HCT116 (cell line): Measurements from ENCODE around the gene FMNL1. TPM values are rescaled to one million over a fixed set of nuclear protein-coding genes. Genes with fewer than 3 reads are reported as not detected.

Experiments
- ATAC-seq: fragments of 200-7000 bp; cut with Tn5 transposase; 2 replicates; pipeline ENCODE4 v1.9.1; 2020; ENCODE audit warnings: mild to moderate bottlenecking, moderate library complexity
- BruUV-seq: library from RNA; stranded (reverse); fragments of 400-500 nt; replicated peaks from 2 replicates; lab custom pipeline; 2021; lab: Mats Ljungman, UMichigan
- CTCF ChIA-PET: fragments of 300-600 bp; sonication (Branson Sonifier 250); formaldehyde crosslinking; loops from one replicate; lab custom pipeline; 2021; ENCODE audit warnings: antibody characterized with exemption; lab: Charles Lee
- POLR2A ChIA-PET: fragments of 300-600, 350-600 bp; sonication (Branson Sonifier 250); formaldehyde crosslinking; loops from one replicate; lab custom pipeline; 2021; ENCODE audit warnings: antibody characterized with exemption; lab: Charles Lee
- RAD21 ChIA-PET, 2 experiments: fragments of 300-600 bp; sonication (Branson Sonifier 250); formaldehyde crosslinking; loops; one replicate each; lab custom pipeline; 2023; ENCODE audit warnings: low total read pairs in 2 of 2; ENCODE audit not compliant: uncharacterized antibody in 2 of 2, unreplicated experiment in 2 of 2, low non-redundant PET in 1 of 2; lab: Charles Lee
- DNase-seq: peaks from one replicate; pipeline ENCODE4 v3.0.0-alpha.2; 2010; ENCODE audit warnings: low read depth, low spot score
- H2AFZ ChIP-seq: fragments of 200-600 bp; shearing (Covaris generic), sonication (generic); 2 replicates; pipeline ENCODE4 v1.6.1; 2017; ENCODE audit warnings: low read depth, mixed run types, mixed read lengths, antibody characterized with exemption, low read length; ENCODE audit not compliant: poor library complexity, severe bottlenecking
- H3K27ac ChIP-seq: 2 replicates; pipeline ENCODE4 v1.5.1; 2012; ENCODE audit warnings: low read depth, low read length
- H3K27me3 ChIP-seq: fragments of 200-600 bp; sonication (generic); 2 replicates; pipeline ENCODE4 v1.6.1; 2016; ENCODE audit warnings: mixed run types, low read length, mixed read lengths; ENCODE audit not compliant: insufficient read depth
- H3K36me3 ChIP-seq, 2 experiments: fragments of 200-500 bp in 1 of 2; fragments of 200-600 bp in 1 of 2; sonication (Bioruptor generic) in 1 of 2; sonication (generic) in 1 of 2; 2 replicates each; pipeline versions ENCODE4 v1.5.1 to v1.6.1; 2014 to 2016; ENCODE audit warnings: low read length in 2 of 2, inconsistent platforms in 1 of 2, mixed read lengths in 1 of 2, mixed run types in 1 of 2; ENCODE audit not compliant: insufficient read depth in 2 of 2, control insufficient read depth in 1 of 2
- H3K4me1 ChIP-seq, 2 experiments: fragments of 200-600 bp in 1 of 2; sonication (generic) in 1 of 2; 2 replicates each; pipeline versions ENCODE4 v1.5.1 to v1.6.1; 2012 to 2017; ENCODE audit warnings: low read length in 2 of 2, inconsistent platforms in 1 of 2, mild to moderate bottlenecking in 1 of 2, mixed read lengths in 1 of 2, mixed run types in 1 of 2, moderate library complexity in 1 of 2; ENCODE audit not compliant: insufficient read depth in 2 of 2, control insufficient read depth in 1 of 2
- H3K4me2 ChIP-seq: fragments of 200-600 bp; sonication (generic); 2 replicates; pipeline ENCODE4 v1.6.1; 2017; ENCODE audit warnings: mixed run types, low read length, mixed read lengths
- H3K4me3 ChIP-seq, 2 experiments: fragments of 200-600 bp in 1 of 2; sonication (generic) in 1 of 2; replicated peaks in 1 of 2; 2 replicates each; pipeline ENCODE4 v1.5.1; 2011 to 2016; ENCODE audit warnings: low read length in 2 of 2, control low read depth in 1 of 2, low read depth in 1 of 2, mild to moderate bottlenecking in 1 of 2, mixed read lengths in 1 of 2, mixed run types in 1 of 2
- H3K79me2 ChIP-seq: fragments of 200-600 bp; sonication (generic); 2 replicates; pipeline ENCODE4 v1.6.1; 2017; ENCODE audit warnings: mild to moderate bottlenecking, mixed run types, low read length, moderate library complexity, mixed read lengths; ENCODE audit not compliant: insufficient read depth
- H3K9ac ChIP-seq: fragments of 200-600 bp; sonication (generic); 2 replicates; pipeline ENCODE4 v1.6.1; 2016; ENCODE audit warnings: low read length, mixed read lengths
- H3K9me2 ChIP-seq: fragments of 200-600 bp; sonication (generic), shearing (Covaris generic); 2 replicates; pipeline ENCODE4 v1.6.1; 2017; ENCODE audit warnings: mixed run types, mild to moderate bottlenecking, moderate library complexity; ENCODE audit not compliant: insufficient read depth
- H3K9me3 ChIP-seq, 2 experiments: fragments of 200-500 bp in 1 of 2; fragments of 200-600 bp in 1 of 2; sonication (Bioruptor generic) in 1 of 2; sonication (generic) in 1 of 2; 2 replicates each; pipeline ENCODE4 v1.6.1; 2014 to 2017; ENCODE audit warnings: low read length in 2 of 2, mixed read lengths in 2 of 2, inconsistent platforms in 1 of 2, low read depth in 1 of 2, mild to moderate bottlenecking in 1 of 2, mixed run types in 1 of 2, moderate library complexity in 1 of 2; ENCODE audit not compliant: control insufficient read depth in 1 of 2, insufficient read depth in 1 of 2
- H4K20me1 ChIP-seq: fragments of 200-600 bp; sonication (generic), shearing (Covaris generic); 2 replicates; pipeline ENCODE4 v1.6.1; 2017; ENCODE audit warnings: mixed run types, mild to moderate bottlenecking, moderate library complexity; ENCODE audit not compliant: insufficient read depth
- CBX3 ChIP-seq: IDR thresholded peaks from 2 replicates; pipeline ENCODE4 v1.6.1; 2012; ENCODE audit warnings: low read depth
- CEBPB ChIP-seq: IDR thresholded peaks from 2 replicates; pipeline ENCODE4 v1.6.1; 2012; ENCODE audit warnings: low read depth
- ELF1 ChIP-seq: IDR thresholded peaks from 2 replicates; pipeline ENCODE4 v1.6.1; 2012; ENCODE audit warnings: low read depth, borderline replicate concordance
- EZH2phosphoT487 ChIP-seq: fragments of 200-600 bp; IDR thresholded peaks from 2 replicates; pipeline ENCODE4 v1.6.1; 2018; ENCODE audit warnings: antibody characterized with exemption, borderline replicate concordance
- FOSL1 ChIP-seq: IDR thresholded peaks from 2 replicates; pipeline ENCODE4 v1.6.1; 2012; ENCODE audit warnings: low read depth
- JUND ChIP-seq: IDR thresholded peaks from 2 replicates; pipeline ENCODE4 v1.6.1; 2012
- POLR2A ChIP-seq: IDR thresholded peaks from 2 replicates; pipeline ENCODE4 v1.7.0; 2011; ENCODE audit warnings: borderline replicate concordance; ENCODE audit not compliant: insufficient read depth, insufficient read length; ENCODE audit errors: extremely low read depth
- TCF7L2 ChIP-seq: IDR thresholded peaks from 2 replicates; pipeline ENCODE4 v1.7.0; 2011; ENCODE audit warnings: borderline replicate concordance, inconsistent platforms; ENCODE audit not compliant: insufficient read depth, insufficient read length; ENCODE audit errors: extremely low read depth
- intact Hi-C: fragments of 100-400 bp; cut with micrococcal nuclease; formaldehyde crosslinking; loops from 2 replicates; pipeline ENCODE4 v1.10.0; 2022
- total RNA-seq: library from RNA; stranded (reverse); gene quantifications from one replicate; pipeline ENCODE4 v1.2.1, GENCODE V29; 2021; ENCODE audit not compliant: unreplicated experiment
- TF ChIP-seq, protein P1 (sequence below): IDR thresholded peaks from 2 replicates; pipeline ENCODE4 v1.6.1; 2012; ENCODE audit warnings: low read depth
- TF ChIP-seq, protein P2 (sequence below): IDR thresholded peaks from 2 replicates; pipeline ENCODE4 v1.6.1; 2012

The FMNL1 gene
- total RNA-seq, 1 experiment from 2014 or later: 8.2 TPM

DNA sequence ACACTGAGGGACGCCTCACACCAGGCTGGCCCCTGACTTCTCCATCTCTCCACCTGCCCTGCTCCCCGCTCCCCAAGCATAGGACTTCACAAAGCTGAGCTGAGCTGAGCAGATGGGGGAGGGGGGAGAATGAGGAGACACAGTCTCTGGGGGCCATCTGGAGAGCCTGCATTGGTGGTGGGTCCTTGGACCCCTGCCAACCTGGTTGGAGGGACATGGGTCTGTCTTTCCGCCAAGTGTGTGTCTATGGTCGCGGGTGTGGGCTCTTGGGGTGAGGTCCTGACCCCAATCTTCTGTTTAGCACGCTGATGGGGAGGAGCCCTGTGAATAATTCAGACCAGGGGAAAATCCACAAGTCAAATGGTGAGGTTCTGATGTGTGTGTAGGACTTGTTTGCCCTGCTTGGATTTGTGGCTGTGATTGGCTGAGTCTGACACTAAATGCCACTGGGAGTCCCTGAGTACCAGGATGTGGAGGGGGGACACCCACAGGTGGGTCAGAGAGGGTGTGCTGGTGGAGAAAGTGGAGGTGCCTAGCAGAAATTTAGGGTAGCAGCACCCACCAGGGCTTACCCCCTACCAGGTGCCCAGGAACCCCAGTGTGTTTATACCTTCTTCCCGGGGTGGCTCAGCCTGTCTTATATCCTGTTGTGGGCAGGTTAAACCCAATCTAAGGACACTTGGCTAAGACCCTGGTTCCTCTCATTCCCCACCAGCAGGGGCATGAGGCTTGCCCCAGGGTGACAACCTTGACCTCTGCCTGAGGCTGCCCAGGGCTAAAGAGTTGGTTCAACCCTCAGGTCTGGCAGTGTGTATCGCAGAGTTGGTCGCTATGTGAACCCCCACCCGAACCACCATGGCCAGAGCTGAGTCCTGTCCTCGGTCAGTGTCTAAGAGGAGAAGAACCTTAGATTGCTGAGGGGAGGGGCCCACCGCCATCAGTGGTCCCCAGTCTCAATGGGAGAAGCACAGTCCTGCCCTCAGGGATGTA lies 2.1 kb downstream of the FMNL1 start:
- no peaks in the 10 kb centered on the region for H3K27me3 ChIP-seq
- H3K9me2 ChIP-seq: no peaks in the 10 kb centered on the region
- H3K79me2 ChIP-seq: no peaks in the 10 kb centered on the region
- no peaks in the 10 kb centered on the region for H3K9me3 ChIP-seq
- no peak overlapping the region for H3K9ac ChIP-seq
- RAD21 ChIA-PET: no interaction called here
- no peaks in the 10 kb centered on the region for H3K36me3 ChIP-seq
- ATAC-seq (no peak), DNase-seq (no peak)
- H3K27ac ChIP-seq: no peak overlapping the region
- H4K20me1 ChIP-seq: no peaks in the 10 kb centered on the region
- no peak overlapping the region for H3K4me3 ChIP-seq
- BruUV-seq: no TSS peak
- 0 out of 2 replicates have a peak overlapping the region, but pooled peaks have one; percentile 89 for H3K4me2 ChIP-seq
- no peak overlapping the region for H2AFZ ChIP-seq
- intact Hi-C loops: no loop called here
- peaks cover 11 to 68% of the 10 kb centered on the region in 2 experiments for H3K4me1 ChIP-seq
- POLR2A ChIA-PET: no interaction called here
- CTCF ChIA-PET: interaction anchor here (1.1 kb wide), 2 partner anchors 8 to 202 kb away, joined by 3 read pairs; no protein-coding TSS in a partner anchor
- TF ChIP-seq FOSL1 (no peak), CEBPB (no peak), CBX3 (no peak), TCF7L2 (no peak), POLR2A (no peak), EZH2phosphoT487 (no peak), ELF1 (no peak), JUND (no peak)
- TF ChIP-seq, protein P1, sequence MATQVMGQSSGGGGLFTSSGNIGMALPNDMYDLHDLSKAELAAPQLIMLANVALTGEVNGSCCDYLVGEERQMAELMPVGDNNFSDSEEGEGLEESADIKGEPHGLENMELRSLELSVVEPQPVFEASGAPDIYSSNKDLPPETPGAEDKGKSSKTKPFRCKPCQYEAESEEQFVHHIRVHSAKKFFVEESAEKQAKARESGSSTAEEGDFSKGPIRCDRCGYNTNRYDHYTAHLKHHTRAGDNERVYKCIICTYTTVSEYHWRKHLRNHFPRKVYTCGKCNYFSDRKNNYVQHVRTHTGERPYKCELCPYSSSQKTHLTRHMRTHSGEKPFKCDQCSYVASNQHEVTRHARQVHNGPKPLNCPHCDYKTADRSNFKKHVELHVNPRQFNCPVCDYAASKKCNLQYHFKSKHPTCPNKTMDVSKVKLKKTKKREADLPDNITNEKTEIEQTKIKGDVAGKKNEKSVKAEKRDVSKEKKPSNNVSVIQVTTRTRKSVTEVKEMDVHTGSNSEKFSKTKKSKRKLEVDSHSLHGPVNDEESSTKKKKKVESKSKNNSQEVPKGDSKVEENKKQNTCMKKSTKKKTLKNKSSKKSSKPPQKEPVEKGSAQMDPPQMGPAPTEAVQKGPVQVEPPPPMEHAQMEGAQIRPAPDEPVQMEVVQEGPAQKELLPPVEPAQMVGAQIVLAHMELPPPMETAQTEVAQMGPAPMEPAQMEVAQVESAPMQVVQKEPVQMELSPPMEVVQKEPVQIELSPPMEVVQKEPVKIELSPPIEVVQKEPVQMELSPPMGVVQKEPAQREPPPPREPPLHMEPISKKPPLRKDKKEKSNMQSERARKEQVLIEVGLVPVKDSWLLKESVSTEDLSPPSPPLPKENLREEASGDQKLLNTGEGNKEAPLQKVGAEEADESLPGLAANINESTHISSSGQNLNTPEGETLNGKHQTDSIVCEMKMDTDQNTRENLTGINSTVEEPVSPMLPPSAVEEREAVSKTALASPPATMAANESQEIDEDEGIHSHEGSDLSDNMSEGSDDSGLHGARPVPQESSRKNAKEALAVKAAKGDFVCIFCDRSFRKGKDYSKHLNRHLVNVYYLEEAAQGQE: no peak
- TF ChIP-seq, protein P2, sequence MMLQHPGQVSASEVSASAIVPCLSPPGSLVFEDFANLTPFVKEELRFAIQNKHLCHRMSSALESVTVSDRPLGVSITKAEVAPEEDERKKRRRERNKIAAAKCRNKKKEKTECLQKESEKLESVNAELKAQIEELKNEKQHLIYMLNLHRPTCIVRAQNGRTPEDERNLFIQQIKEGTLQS: no peak
